ENCODE measurements around the gene MKNK1.

MKNK1 gene

GRCh38 chr1:46526013-46526690, 77.9 kb downstream of the MKNK1 start:
- TF ChIP-seq MYC (IDR thresholded peaks at IDR 0.05; ENCODE audit: low read depth, low read length), result no peak
- no peak for TF ChIP-seq MAX (IDR thresholded peaks at IDR 0.05; ENCODE audit: low read depth, low read length)
- no peak for TF ChIP-seq POLR2A (IDR thresholded peaks at IDR 0.05; ENCODE audit: extremely low read depth, insufficient read length)
- TF ChIP-seq CTCF (IDR thresholded peaks at IDR 0.05; ENCODE audit: low read depth, low read length), result no peak
- no peak for DNase-seq (ENCODE audit: low read depth)
- no peak overlapping the region for H3K4me3 ChIP-seq (ENCODE audit: low read depth, low read length)

- H3K4me3 ChIP-seq (ENCODE audit: low read depth, low read length), result no peak overlapping the region
- TF ChIP-seq POLR2A (IDR thresholded peaks at IDR 0.05; ENCODE audit: extremely low read depth, insufficient read length) (no peak), MYC (IDR thresholded peaks at IDR 0.05; ENCODE audit: low read depth, low read length) (no peak), CTCF (IDR thresholded peaks at IDR 0.05; ENCODE audit: low read depth, low read length) (no peak), MAX (IDR thresholded peaks at IDR 0.05; ENCODE audit: low read depth, low read length) (no peak)
- DNase-seq (ENCODE audit: low read depth), result no peak
These were observed 78.7 kb downstream of the MKNK1 start for GRCh38 chr1:46525253-46525983.

GRCh38 chr1:46524843-46525242, 79.2 kb downstream of the MKNK1 start:
- DNase-seq (ENCODE audit: low read depth), result no peak
- H3K4me3 ChIP-seq (ENCODE audit: low read depth, low read length), result no peak overlapping the region
- no peak for TF ChIP-seq POLR2A (IDR thresholded peaks at IDR 0.05; ENCODE audit: extremely low read depth, insufficient read length)
- TF ChIP-seq MAX (IDR thresholded peaks at IDR 0.05; ENCODE audit: low read depth, low read length), result no peak
- TF ChIP-seq MYC (IDR thresholded peaks at IDR 0.05; ENCODE audit: low read depth, low read length), result no peak
- no peak for TF ChIP-seq CTCF (IDR thresholded peaks at IDR 0.05; ENCODE audit: low read depth, low read length)

GRCh38 chr1:46523496-46524353, 80.3 kb downstream of the MKNK1 start:
- no peak overlapping the region for H3K4me3 ChIP-seq (ENCODE audit: low read depth, low read length)
- no peak for DNase-seq (ENCODE audit: low read depth)
- TF ChIP-seq POLR2A (IDR thresholded peaks at IDR 0.05; ENCODE audit: extremely low read depth, insufficient read length) (no peak), MAX (IDR thresholded peaks at IDR 0.05; ENCODE audit: low read depth, low read length) (no peak), CTCF (IDR thresholded peaks at IDR 0.05; ENCODE audit: low read depth, low read length) (no peak), MYC (IDR thresholded peaks at IDR 0.05; ENCODE audit: low read depth, low read length) (no peak)

- TF ChIP-seq MYC (IDR thresholded peaks at IDR 0.05; ENCODE audit: low read depth, low read length) (no peak), MAX (IDR thresholded peaks at IDR 0.05; ENCODE audit: low read depth, low read length) (no peak), POLR2A (IDR thresholded peaks at IDR 0.05; ENCODE audit: extremely low read depth, insufficient read length) (no peak), CTCF (IDR thresholded peaks at IDR 0.05; ENCODE audit: low read depth, low read length) (no peak)
- no peak overlapping the region for H3K4me3 ChIP-seq (ENCODE audit: low read depth, low read length)
- DNase-seq (ENCODE audit: low read depth), result no peak
These were observed 81.1 kb downstream of the MKNK1 start for GRCh38 chr1:46522969-46523320.
